ENCODE data around the gene NT5DC1.

Gene NT5DC1

DNA sequence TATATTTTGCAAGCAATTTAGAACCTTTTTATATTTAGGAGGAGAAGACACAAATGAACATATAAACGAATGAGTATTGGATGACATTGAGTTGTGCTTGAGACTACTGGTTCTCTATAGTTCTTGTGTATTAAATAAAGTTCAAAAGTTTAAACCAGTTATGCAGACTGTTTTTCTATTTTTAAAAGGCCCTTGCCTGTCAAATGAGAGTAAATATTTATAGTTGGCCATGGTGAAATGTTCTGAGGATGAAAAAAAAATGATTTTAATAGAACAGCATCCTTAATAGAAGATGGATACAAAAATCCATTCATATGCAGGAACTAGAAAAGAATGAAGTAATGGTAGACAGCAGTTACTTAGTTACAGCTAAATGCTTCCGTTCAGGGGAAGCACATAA is 88.8 kb downstream of the NT5DC1 start:
- Histone ChIP-seq H3K4me1 (ENCODE audit: control insufficient read depth, insufficient read depth, low read length) (no peaks in the 10 kb centered on the region), H3K27ac (ENCODE audit: extremely low read depth, low read depth, low read length) (no peak overlapping the region), H3K9me3 (ENCODE audit: control insufficient read depth, insufficient read depth, low read depth, low read length) (no peaks in the 10 kb centered on the region), H3K36me3 (ENCODE audit: control insufficient read depth in 2 of 2, insufficient read depth in 1 of 2, low read length in 2 of 2) (no peaks in the 10 kb centered on the region), H3K4me3 (ENCODE audit: low read depth, low read length) (no peak overlapping the region)
- ChIA-PET CTCF (interaction anchor here (0.6 kb wide), 2 partner anchors 99 to 685 kb away, joined by 3 read pairs; no protein-coding TSS in a partner anchor), POLR2A (no interaction called here)
- TF ChIP-seq ZSCAN16 (tag by site-specific recombination; IDR thresholded peaks at IDR 0.05) (no peak), ZNF768 (tag by site-specific recombination; IDR thresholded peaks at IDR 0.05) (no peak), ZNF501 (tag by site-specific recombination; IDR thresholded peaks at IDR 0.05) (no peak), SP2 (tag by site-specific recombination; IDR thresholded peaks at IDR 0.05) (no peak), ZNF202 (tag by site-specific recombination; IDR thresholded peaks at IDR 0.05; ENCODE audit: borderline replicate concordance) (no peak), ZBTB1 (tag by site-specific recombination; IDR thresholded peaks at IDR 0.05) (no peak), ZNF654 (tag by site-specific recombination; IDR thresholded peaks at IDR 0.05; ENCODE audit: low read depth) (no peak), TRIM28 (IDR thresholded peaks at IDR 0.05; ENCODE audit: borderline replicate concordance, low read length) (no peak), ZNF510 (tag by site-specific recombination; IDR thresholded peaks at IDR 0.05; ENCODE audit: insufficient replicate concordance) (no peak), ZNF707 (tag by site-specific recombination; IDR thresholded peaks at IDR 0.05) (no peak), SCRT2 (tag by site-specific recombination; IDR thresholded peaks at IDR 0.05) (no peak)
- TF ChIP-seq, protein P1, sequence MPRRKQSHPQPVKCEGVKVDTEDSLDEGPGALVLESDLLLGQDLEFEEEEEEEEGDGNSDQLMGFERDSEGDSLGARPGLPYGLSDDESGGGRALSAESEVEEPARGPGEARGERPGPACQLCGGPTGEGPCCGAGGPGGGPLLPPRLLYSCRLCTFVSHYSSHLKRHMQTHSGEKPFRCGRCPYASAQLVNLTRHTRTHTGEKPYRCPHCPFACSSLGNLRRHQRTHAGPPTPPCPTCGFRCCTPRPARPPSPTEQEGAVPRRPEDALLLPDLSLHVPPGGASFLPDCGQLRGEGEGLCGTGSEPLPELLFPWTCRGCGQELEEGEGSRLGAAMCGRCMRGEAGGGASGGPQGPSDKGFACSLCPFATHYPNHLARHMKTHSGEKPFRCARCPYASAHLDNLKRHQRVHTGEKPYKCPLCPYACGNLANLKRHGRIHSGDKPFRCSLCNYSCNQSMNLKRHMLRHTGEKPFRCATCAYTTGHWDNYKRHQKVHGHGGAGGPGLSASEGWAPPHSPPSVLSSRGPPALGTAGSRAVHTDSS (tag by site-specific recombination; IDR thresholded peaks at IDR 0.05), result no peak
- TF ChIP-seq, protein P2, sequence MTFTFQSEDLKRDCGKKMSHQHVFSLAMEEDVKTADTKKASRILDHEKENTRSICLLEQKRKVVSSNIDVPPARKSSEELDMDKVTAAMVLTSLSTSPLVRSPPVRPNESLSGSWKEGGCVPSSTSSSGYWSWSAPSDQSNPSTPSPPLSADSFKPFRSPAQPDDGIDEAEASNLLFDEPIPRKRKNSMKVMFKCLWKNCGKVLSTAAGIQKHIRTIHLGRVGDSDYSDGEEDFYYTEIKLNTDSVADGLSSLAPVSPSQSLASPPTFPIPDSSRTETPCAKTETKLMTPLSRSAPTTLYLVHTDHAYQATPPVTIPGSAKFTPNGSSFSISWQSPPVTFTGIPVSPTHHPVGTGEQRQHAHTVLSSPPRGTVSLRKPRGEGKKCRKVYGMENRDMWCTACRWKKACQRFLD (tag by site-specific recombination; IDR thresholded peaks at IDR 0.05), result no peak

DNA sequence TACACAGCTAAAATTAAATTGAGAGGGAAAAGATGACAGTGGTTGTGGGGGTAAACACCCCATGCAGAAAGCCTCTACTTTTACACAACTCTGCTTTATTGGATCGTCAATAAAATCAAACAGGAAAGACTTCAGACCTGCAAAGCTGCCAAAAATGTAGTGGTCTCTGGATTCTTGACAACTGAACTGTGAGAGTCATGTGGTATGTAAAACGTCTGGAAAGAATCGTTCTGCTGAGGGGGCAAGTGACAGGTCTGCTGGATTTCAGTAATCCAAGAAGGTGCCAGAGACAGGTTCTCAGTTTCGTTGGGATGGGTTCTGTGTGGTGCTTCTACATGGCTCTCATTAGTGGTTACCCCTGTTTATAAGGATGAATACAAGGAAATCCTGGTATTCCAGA is 89.9 kb downstream of the NT5DC1 start:
- Histone ChIP-seq H3K9me3 (ENCODE audit: control insufficient read depth, insufficient read depth, low read depth, low read length) (no peaks in the 10 kb centered on the region), H3K4me1 (ENCODE audit: control insufficient read depth, insufficient read depth, low read length) (no peaks in the 10 kb centered on the region), H3K27ac (ENCODE audit: extremely low read depth, low read depth, low read length) (no peak overlapping the region), H3K36me3 (ENCODE audit: control insufficient read depth in 2 of 2, insufficient read depth in 1 of 2, low read length in 2 of 2) (no peaks in the 10 kb centered on the region), H3K4me3 (ENCODE audit: low read depth, low read length) (no peak overlapping the region)
- ChIA-PET CTCF (interaction anchor here (0.6 kb wide), 2 partner anchors 18 to 141 kb away, joined by 3 to 4 read pairs; no protein-coding TSS in a partner anchor), POLR2A (no interaction called here)
- TF ChIP-seq GLIS2 (tag by site-specific recombination; IDR thresholded peaks at IDR 0.05), result no peak
- no peak for TF ChIP-seq HOXA7 (CRISPR knock-in tag; IDR thresholded peaks at IDR 0.05; ENCODE audit: borderline replicate concordance)
- no peak for TF ChIP-seq ZNF423 (tag by site-specific recombination; IDR thresholded peaks at IDR 0.05)
- TF ChIP-seq ZNF37A (tag by site-specific recombination; IDR thresholded peaks at IDR 0.05), result no peak
- no peak for TF ChIP-seq ZNF416 (tag by site-specific recombination; IDR thresholded peaks at IDR 0.05)
- no peak for TF ChIP-seq ZIC2 (tag by site-specific recombination; IDR thresholded peaks at IDR 0.05)
- TF ChIP-seq, protein P3, sequence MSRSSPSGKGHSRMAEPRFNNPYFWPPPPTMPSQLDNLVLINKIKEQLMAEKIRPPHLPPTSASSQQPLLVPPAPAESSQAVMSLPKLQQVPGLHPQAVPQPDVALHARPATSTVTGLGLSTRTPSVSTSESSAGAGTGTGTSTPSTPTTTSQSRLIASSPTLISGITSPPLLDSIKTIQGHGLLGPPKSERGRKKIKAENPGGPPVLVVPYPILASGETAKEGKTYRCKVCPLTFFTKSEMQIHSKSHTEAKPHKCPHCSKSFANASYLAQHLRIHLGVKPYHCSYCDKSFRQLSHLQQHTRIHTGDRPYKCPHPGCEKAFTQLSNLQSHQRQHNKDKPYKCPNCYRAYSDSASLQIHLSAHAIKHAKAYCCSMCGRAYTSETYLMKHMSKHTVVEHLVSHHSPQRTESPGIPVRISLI (tag by site-specific recombination; IDR thresholded peaks at IDR 0.05), result no peak
- no peak for TF ChIP-seq GLI2 (tag by site-specific recombination; IDR thresholded peaks at IDR 0.05; ENCODE audit: borderline replicate concordance, low read depth)
- TF ChIP-seq ZNF747 (tag by site-specific recombination; IDR thresholded peaks at IDR 0.05), result no peak
- no peak for TF ChIP-seq ZNF16 (tag by site-specific recombination; IDR thresholded peaks at IDR 0.05; ENCODE audit: low read depth)
- TF ChIP-seq, protein P4, sequence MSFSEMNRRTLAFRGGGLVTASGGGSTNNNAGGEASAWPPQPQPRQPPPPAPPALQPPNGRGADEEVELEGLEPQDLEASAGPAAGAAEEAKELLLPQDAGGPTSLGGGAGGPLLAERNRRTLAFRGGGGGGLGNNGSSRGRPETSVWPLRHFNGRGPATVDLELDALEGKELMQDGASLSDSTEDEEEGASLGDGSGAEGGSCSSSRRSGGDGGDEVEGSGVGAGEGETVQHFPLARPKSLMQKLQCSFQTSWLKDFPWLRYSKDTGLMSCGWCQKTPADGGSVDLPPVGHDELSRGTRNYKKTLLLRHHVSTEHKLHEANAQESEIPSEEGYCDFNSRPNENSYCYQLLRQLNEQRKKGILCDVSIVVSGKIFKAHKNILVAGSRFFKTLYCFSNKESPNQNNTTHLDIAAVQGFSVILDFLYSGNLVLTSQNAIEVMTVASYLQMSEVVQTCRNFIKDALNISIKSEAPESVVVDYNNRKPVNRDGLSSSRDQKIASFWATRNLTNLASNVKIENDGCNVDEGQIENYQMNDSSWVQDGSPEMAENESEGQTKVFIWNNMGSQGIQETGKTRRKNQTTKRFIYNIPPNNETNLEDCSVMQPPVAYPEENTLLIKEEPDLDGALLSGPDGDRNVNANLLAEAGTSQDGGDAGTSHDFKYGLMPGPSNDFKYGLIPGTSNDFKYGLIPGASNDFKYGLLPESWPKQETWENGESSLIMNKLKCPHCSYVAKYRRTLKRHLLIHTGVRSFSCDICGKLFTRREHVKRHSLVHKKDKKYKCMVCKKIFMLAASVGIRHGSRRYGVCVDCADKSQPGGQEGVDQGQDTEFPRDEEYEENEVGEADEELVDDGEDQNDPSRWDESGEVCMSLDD (tag by site-specific recombination; IDR thresholded peaks at IDR 0.05), result no peak
- no peak for TF ChIP-seq ZNF324 (tag by site-specific recombination; IDR thresholded peaks at IDR 0.05)
- TF ChIP-seq, protein P5, sequence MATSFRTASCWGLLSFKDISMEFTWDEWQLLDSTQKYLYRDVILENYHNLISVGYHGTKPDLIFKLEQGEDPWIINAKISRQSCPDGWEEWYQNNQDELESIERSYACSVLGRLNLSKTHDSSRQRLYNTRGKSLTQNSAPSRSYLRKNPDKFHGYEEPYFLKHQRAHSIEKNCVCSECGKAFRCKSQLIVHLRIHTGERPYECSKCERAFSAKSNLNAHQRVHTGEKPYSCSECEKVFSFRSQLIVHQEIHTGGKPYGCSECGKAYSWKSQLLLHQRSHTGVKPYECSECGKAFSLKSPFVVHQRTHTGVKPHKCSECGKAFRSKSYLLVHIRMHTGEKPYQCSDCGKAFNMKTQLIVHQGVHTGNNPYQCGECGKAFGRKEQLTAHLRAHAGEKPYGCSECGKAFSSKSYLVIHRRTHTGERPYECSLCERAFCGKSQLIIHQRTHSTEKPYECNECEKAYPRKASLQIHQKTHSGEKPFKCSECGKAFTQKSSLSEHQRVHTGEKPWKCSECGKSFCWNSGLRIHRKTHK (tag by site-specific recombination; IDR thresholded peaks at IDR 0.05), result no peak
- no peak for TF ChIP-seq SETDB1 (IDR thresholded peaks at IDR 0.05; ENCODE audit: insufficient read length, low read length)
- TF ChIP-seq, protein P6, sequence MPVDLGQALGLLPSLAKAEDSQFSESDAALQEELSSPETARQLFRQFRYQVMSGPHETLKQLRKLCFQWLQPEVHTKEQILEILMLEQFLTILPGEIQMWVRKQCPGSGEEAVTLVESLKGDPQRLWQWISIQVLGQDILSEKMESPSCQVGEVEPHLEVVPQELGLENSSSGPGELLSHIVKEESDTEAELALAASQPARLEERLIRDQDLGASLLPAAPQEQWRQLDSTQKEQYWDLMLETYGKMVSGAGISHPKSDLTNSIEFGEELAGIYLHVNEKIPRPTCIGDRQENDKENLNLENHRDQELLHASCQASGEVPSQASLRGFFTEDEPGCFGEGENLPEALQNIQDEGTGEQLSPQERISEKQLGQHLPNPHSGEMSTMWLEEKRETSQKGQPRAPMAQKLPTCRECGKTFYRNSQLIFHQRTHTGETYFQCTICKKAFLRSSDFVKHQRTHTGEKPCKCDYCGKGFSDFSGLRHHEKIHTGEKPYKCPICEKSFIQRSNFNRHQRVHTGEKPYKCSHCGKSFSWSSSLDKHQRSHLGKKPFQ (tag by site-specific recombination; IDR thresholded peaks at IDR 0.05), result no peak
